ENCODE data around the gene RAD17.

The RAD17 gene

GRCh38 chr5:69404659-69405330 lies 35.2 kb downstream of the RAD17 start:
- Histone ChIP-seq H3K4me1 (ENCODE audit: insufficient read depth, poor library complexity, severe bottlenecking) (no peaks in the 10 kb centered on the region), H3K9me3 (ENCODE audit: severe bottlenecking) (no peaks in the 10 kb centered on the region), H3K4me3 (ENCODE audit: severe bottlenecking) (no peak overlapping the region), H3K36me3 (ENCODE audit: low read depth) (peaks cover 63% of the 10 kb centered on the region), H3K27ac (ENCODE audit: poor library complexity, severe bottlenecking) (no peak overlapping the region), H3K27me3 (ENCODE audit: insufficient read depth, poor library complexity, severe bottlenecking) (no peaks in the 10 kb centered on the region)
- TF ChIP-seq CTCF (IDR thresholded peaks at IDR 0.05; ENCODE audit: poor library complexity, severe bottlenecking) = no peak
- DNase-seq (ENCODE audit: low spot score) (no peak), ATAC-seq (ENCODE audit: low read depth) (no peak)

- Histone ChIP-seq H3K27ac (ENCODE audit: poor library complexity, severe bottlenecking) (peak within 1 kb of the TSS; percentile 78), H3K27me3 (ENCODE audit: insufficient read depth, poor library complexity, severe bottlenecking) (no peaks in the 10 kb centered on the region), H3K9me3 (ENCODE audit: severe bottlenecking) (no peaks in the 10 kb centered on the region), H3K4me1 (ENCODE audit: insufficient read depth, poor library complexity, severe bottlenecking) (peaks cover 11% of the 10 kb centered on the region), H3K36me3 (ENCODE audit: low read depth) (peaks cover 38% of the 10 kb centered on the region), H3K4me3 (ENCODE audit: severe bottlenecking) (peak within 1 kb of the TSS; percentile 58)
- TF ChIP-seq CTCF (IDR thresholded peaks at IDR 0.05; ENCODE audit: poor library complexity, severe bottlenecking) = peak; percentile 84
- ATAC-seq (ENCODE audit: low read depth) (peak; percentile 94), DNase-seq (ENCODE audit: low spot score) (peak; percentile 95)
These were observed 45.4 kb downstream of the RAD17 start, which contains the start of gene MARVELD2 for GRCh38 chr5:69414885-69415583. TSS of gene MARVELD2 (plus strand) at chr5:69415116. CDS start at chr5:69419386, 4,270 bp downstream.

- no peak for DNase-seq (ENCODE audit: low spot score)
These were observed 46.0 kb downstream of the RAD17 start for GRCh38 chr5:69415584-69415958.

GRCh38 chr5:69416180-69416579 lies 46.6 kb downstream of the RAD17 start:
- peak overlapping the region; percentile 78 for H3K27ac ChIP-seq (ENCODE audit: poor library complexity, severe bottlenecking)
- DNase-seq (ENCODE audit: low spot score) = no peak
- TF ChIP-seq CTCF (IDR thresholded peaks at IDR 0.05; ENCODE audit: poor library complexity, severe bottlenecking) = no peak

More at GRCh38 chr5:69415584-69415958, 46.0 kb downstream of the RAD17 start:
- Histone ChIP-seq H3K27ac (ENCODE audit: poor library complexity, severe bottlenecking) (peak overlapping the region; percentile 78), H3K4me3 (ENCODE audit: severe bottlenecking) (peak overlapping the region; percentile 58), H3K9me3 (ENCODE audit: severe bottlenecking) (no peaks in the 10 kb centered on the region), H3K4me1 (ENCODE audit: insufficient read depth, poor library complexity, severe bottlenecking) (peaks cover 11% of the 10 kb centered on the region), H3K36me3 (ENCODE audit: low read depth) (peaks cover 36% of the 10 kb centered on the region), H3K27me3 (ENCODE audit: insufficient read depth, poor library complexity, severe bottlenecking) (no peaks in the 10 kb centered on the region)
- peak; percentile 12; the same call in 1 of the 3 replicates for ATAC-seq (ENCODE audit: low read depth)
- TF ChIP-seq CTCF (IDR thresholded peaks at IDR 0.05; ENCODE audit: poor library complexity, severe bottlenecking) = no peak

More at GRCh38 chr5:69416180-69416579, 46.6 kb downstream of the RAD17 start:
- ATAC-seq (ENCODE audit: low read depth) = no peak
- Histone ChIP-seq H3K27me3 (ENCODE audit: insufficient read depth, poor library complexity, severe bottlenecking) (no peaks in the 10 kb centered on the region), H3K9me3 (ENCODE audit: severe bottlenecking) (no peaks in the 10 kb centered on the region), H3K4me3 (ENCODE audit: severe bottlenecking) (peak overlapping the region; percentile 58), H3K36me3 (ENCODE audit: low read depth) (peaks cover 39% of the 10 kb centered on the region), H3K4me1 (ENCODE audit: insufficient read depth, poor library complexity, severe bottlenecking) (peaks cover 11% of the 10 kb centered on the region)

Measured in RWPE2 (cell line).